HG03159 (cell line): ENCODE data around the gene EFHC1.
A peak's percentile ranks its signal among the peaks of the same experiment; 100 is the strongest.

ENCODE experiments used
- ATAC-seq: cut with Tn5 transposase; IDR thresholded peaks from one replicate; pipeline ENCODE4 v1.9.1; 2021; ENCODE audit warnings: mild to moderate bottlenecking, moderate library complexity; ENCODE audit not compliant: unreplicated experiment

EFHC1 gene

GRCh38 chr6:52551483-52552277 lies 131.5 kb downstream of the EFHC1 start:
- ATAC-seq: no peak

DNA sequence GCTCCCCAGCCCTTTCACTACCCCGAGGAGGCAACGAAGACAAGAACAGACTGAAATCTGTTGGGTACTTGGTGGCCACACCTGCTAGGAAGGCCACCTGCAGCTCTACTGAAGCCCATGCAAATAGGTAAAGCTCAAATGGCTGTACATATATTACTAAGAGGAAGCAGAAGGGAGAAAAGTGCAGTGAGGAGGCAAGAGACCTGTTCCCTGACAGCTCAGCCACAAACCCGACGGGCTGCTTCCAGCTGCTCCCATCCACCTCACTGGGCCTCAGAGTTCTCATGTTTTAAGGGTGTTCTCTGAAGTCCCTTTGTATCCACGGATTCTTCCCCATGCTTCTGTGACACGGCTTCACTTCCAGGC lies 132.1 kb downstream of the EFHC1 start:
- peak; percentile 96 for ATAC-seq

GRCh38 chr6:52553158-52553557 lies 133.0 kb downstream of the EFHC1 start:
- ATAC-seq: no peak

- ATAC-seq: no peak
Observed at GRCh38 chr6:52553719-52554118, 133.6 kb downstream of the EFHC1 start.

DNA sequence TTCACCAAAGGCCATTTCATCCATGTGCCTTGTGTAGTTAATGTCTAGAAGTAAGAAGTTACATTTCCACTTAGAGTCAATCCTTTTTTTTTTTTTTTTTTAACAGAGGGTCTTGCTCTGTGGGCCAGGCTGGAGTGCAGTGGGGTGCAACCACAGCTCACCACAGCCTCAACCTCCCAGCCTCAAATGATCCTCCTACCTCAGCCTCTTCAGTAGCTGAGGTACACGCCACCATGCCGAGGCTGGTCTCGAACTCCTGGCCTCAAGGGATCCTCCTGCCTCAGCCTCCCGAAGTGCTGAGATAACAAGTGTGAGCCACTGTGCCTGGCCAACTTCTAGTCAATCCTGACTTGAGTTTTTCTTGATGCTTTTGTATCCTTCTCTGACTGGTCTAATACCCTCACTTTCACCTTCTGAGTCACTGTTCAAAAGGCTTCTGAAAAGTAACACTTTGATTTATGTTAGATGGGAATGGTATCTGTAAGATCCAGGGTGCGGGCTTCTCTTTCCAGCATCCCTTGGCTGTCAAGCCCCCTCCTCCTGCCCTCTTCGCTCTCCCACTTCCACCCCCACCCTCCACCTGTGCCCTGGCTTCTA lies 134.6 kb downstream of the EFHC1 start:
- no peak for ATAC-seq

GRCh38 chr6:52555518-52556233 lies 135.5 kb downstream of the EFHC1 start:
- ATAC-seq: no peak

- ATAC-seq: no peak
Observed at GRCh38 chr6:52557389-52558265, 137.5 kb downstream of the EFHC1 start.

DNA sequence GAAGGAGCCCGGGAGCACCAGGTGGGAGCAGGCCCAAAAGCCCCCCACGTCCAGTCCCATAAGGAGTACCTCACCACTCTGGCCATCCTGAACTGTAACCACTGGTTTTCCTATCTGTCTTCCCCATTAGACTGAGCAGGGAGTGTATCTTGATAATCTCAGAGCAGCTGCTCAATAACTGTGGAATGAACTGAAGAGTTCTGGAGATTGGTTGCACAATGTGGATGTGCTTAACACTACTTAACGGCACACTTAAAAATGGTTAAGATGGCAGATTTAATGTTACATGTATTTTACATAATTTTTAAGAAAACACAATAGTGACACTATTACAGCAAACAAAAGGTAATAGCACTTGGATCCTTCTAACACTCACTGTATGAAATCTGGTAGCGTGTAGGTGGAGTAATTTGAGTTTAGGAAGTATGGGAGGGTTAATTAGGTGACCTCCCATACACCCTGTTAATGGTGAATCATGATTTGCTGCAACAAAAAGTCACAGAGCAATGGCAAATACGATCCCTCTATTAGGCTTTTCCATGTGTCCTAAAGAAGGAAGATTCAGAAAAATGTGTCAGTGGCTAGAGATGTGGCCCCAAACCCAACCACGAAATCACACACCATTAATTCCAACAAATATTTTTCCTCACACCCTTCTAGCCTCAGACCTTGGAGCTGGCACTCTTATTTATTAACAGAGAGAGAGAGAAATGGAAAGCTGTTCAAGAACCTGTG lies 138.3 kb downstream of the EFHC1 start:
- no peak for ATAC-seq

DNA sequence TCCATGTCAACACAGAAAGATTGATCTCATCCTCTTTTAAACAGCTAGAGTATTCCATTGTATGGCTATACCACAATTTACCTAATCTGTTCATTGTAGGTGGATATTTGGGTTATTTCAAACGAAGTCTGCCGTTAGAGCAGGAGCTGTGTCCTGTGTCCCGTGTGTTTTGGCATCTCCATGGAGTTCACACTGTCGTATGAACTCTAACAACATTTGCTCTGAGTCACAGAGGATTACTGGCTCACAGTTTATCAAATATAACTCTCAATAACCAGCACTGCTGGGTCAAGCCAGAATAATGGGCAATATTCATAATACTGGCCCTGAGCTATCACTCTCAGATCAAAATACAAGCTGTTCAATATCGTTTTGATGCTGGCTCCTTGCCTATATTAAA lies 140.3 kb downstream of the EFHC1 start:
- no peak for ATAC-seq

- ATAC-seq: no peak
Observed at GRCh38 chr6:52562911-52563310, 142.8 kb downstream of the EFHC1 start.

GRCh38 chr6:52564856-52565255 lies 144.7 kb downstream of the EFHC1 start:
- no peak for ATAC-seq

GRCh38 chr6:52566201-52566600 lies 146.1 kb downstream of the EFHC1 start:
- no peak for ATAC-seq

DNA sequence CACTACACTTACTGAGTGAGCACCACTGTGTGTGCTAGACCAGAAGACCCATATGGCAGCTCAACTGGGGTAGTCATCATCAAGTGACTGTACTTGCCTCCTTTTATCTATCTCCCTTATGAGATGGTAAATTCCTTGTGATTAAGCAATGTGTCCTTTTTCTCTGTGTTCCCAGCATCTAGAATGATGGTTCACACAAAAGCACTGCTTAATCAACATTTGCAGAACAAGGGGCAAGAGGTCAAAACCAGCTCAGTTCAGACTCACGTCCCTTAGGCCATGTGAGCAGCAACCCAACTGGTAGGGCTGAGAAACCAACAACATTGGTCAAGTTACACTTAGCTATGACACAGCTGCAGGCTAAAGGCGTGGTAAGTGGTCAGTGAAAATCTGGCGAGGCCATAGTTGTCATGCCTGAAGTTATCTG lies 146.7 kb downstream of the EFHC1 start:
- ATAC-seq: no peak

DNA sequence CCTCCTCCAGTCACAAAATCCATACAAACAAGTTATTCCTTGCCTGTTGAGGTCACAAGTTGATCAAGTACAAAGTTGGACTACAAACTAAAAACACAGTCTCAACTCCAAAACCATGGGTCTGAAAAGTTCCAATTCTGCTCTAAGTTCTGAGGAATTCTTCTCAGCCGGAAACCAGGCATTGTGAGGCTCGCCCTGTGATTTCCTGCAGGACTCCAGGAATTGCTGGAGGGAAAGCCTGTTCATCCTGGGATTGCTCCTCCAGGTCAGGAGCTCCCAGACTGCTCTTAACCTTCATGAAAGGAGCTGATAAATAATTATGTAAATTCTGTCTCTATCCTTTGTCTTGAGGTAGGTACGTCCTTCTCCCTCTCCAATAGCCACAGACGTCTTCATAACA lies 148.2 kb downstream of the EFHC1 start:
- ATAC-seq: no peak

GRCh38 chr6:52570291-52570700 lies 150.2 kb downstream of the EFHC1 start:
- no peak for ATAC-seq

GRCh38 chr6:52571099-52571755 lies 151.1 kb downstream of the EFHC1 start:
- no peak for ATAC-seq

- no peak for ATAC-seq
Observed at GRCh38 chr6:52572536-52572935, 152.4 kb downstream of the EFHC1 start.

- no peak for ATAC-seq
Observed at GRCh38 chr6:52573295-52573694, 153.2 kb downstream of the EFHC1 start.
